NCI-H69 (cell line): Measurements from ENCODE around the gene KIAA0930.

ENCODE experiments used
- DNase-seq: peaks from one replicate; lab custom pipeline; 2025; lab: John Stamatoyannopoulos, UW

The KIAA0930 gene

DNA sequence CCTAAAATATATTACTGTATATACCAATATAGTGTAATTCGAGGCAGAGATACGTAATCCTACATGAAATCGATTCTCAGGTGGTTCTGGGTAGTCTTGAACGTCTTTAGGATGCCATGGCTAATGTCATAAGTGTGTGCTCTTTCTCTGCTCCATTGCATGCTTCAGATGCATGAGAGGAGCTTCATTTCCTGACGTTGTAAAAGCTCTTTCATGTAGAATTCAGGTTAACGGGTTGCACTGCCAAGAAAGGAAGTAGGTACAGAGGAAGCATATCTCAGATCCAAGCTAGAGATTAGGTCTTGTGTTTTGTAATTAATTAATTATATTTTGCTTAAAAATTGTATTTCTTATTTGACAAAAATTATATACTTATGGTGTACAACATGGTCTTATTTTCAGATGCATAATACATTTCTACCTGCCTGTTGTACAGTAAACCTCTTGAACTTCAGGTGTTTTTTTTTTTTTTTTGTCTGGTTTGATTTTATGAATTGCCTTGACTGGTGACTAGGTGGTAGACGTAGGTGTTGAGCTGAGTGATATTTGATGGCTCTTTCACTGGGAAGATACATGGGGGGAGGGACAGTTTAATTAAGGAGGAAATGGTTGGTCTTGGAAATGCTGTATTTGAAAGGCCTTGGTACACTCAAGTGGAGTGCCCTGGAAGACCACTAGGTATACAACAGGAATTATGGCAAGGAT is 67.7 kb downstream of the KIAA0930 start:
- DNase-seq, result no peak

DNA sequence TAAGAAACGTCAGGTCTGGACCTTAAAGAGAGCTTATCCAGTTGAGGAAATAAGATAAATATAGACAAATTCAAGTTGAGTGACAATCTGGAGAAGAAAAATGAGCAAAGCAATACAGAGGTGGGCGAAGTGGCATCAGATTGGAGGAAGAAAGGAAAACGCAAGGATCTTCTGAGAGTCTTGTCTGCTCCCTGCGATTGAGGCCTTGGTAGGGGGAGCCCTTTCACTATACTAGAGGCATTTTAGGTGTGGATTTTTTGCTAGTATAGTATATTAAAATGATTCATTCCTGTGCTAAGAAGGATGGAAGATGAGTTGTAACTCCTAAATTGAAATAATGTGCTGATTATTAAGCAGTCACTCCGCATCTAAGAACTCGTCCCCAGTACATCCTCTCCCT is 68.9 kb downstream of the KIAA0930 start:
- DNase-seq, result no peak

DNA sequence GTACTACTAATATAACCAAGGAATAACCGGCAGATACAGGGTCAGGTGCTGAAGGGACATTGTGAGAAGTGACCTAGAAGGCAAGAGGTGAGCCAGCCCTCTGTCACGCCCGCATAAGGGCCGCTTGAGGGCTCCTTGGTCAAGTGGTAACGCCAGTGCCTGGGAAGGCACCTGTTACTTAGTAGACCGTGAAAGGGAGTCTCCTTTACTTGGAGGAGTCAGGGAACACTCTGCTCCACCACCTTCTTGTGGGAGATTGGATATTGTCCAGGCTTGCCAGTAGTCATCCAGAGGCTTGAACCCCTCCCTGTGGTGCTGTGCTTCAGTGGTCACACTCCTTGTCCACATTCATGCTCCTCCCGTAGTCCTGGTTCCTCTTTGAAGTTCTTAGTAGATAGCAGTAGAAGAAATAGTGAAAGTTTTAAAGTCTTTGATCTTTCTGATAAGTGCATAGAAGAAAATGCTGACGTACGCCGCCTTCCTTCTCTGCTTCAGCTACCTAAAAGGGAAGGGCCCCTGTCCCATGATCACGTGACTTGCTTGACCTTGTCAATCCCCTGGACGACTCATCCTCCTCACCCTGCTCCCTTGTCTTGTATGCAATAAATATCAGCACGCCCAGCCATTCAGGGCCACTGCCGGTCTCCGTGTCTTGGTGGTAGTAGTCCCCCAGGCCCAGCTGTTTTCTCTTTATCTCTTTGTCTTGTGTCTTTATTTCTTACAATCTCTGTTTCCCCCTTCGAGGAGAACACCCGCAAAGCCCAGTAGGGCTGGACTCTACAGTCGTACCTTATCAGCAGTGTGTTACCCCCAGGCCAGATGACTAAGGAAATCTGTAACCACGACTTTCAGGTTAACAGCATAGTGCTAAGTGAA is 70.9 kb downstream of the KIAA0930 start:
- no peak for DNase-seq

DNA sequence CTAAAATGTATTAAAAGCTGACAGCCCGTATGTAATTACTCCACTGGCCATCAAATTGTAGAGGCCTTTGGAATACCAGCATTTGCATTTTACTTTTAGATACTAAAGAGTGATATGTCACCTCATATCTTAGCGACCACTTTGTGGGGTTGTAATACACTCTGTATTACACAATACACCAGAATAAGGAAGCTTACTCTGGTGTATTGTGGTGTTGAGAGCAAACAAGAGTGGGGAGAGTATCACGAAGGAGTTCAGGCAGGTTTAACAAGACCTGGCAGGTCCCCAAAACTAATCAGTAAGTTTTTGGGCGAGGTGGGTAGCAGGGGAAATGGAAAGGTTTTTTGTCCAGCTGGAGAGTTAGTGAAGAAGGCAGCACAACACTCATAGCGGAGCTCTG is 73.8 kb downstream of the KIAA0930 start:
- no peak for DNase-seq

DNA sequence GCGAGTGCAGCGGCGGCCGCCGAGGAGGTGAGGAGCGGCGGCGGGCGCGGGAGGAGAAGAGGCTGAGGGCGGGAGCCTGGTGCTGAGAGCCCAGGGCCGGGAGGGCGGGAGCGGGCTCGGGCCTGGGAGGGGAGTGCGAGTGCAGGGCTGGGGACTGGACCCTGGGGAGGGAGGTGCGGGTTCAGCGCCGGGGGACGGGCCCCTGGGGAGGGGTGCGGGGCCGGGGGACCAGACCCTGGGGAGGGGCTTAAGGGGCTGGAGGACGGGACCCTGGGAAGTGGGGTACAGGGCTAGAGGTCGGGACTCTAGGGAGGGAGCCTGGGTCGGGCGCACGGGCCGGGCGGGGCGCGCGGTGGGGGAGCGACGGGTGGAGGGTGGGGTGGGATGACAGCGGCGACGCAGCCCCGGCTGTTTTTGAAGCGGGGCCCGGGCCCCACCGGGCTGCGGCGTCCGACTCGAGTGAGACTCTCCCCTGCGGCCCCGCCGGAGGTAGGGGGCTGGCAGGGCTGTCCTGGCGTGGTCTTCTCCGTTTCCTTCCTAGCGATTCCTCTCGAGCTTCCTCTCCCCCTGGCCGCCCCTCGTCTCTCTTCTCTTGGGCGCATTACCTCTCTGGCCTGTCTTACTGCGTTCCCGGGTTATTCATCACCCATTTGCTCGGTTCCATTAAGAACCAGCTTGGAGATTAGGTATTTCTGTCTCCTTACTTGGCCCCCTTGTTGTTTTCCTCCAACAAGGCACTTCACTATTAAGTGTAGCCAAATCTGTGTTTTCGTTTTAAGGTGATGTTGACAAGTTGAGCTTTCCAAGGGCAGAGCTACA is 76.2 kb downstream of the KIAA0930 start:
- DNase-seq, result peak; percentile 74

DNA sequence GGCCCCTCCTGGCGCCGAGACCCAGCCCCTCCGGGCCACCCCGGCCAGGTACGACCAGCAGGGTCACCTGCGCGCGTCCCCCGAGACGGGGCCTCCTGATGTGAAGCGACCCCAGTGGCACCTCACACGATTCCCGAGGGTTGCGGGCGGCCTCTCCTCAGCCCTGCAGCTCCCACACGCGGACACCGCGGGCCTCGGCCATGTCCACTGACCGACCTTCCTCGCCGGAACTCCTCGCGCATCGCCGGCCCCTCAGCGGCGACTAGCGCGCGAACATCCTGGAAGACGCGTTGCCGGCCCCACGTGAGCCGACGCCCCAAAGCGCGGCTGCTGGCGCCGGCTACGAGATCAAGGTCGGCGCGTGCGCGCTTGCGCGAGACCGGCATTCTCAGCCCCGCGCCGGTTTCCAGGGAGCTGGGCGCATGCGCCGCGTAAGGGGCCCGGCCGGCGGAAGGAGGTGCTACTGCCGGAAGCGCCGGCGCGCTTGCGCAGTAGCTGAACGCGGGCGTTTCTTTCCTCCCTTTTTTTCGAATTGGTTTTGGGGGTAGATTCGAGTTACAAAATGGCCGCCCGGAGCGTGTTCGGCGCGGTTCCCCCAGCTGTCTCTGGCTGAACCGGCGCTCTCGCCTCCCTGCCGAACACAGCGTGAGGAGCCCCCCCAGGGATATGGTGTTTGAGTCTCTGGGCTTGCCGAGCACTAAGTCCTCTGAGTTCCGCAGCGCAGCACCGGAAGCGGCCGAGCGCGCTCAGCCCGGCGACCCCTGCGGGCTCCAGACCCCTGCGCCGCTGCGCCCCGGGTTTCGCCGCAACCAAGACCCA is 77.0 kb downstream of the KIAA0930 start, which contains the start of gene NUP50:
Gene NUP50 (plus strand): TSS at position 475 of the 819 bp plus-strand sequence. CDS start 4,253 bp downstream, outside the sequence.
- peak; percentile 98 for DNase-seq

DNA sequence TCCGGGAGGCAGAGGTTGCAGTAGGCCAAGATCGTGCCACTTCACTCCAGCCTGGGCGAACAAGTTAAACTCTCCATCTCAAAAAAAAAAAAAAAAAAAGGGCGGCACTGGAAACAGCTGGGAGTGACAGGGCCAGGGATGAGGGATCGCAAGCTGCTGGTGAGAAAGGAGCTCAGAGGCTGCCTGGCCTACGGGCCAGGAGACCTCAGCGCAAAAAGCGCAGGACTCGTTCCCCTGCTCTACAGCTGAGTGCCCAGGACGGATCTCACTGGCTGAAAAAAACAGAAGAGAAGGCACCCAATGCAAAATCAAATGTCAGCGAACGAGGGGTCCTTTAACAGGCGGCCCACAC is 77.6 kb downstream of the KIAA0930 start:
- peak; percentile 63 for DNase-seq

DNA sequence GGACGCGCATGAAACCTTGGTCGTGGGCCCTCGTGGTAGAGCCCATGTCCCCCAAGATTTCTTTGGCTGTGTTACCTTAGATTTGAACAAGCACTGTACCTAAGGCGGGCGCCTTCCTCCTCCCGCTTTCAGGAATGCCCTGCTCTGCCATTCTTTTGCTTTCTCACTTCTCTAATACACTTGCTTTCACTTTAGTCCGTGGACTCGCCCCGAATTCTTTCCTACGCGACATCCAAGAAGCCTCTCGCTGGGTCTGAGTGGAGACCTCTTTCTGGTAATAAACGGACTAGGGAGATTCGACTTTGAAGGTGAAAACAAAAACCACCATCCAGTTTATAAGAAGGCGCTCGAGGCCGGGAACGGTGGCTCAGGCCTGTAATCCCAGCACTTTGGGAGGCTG is 78.2 kb downstream of the KIAA0930 start:
- no peak for DNase-seq

DNA sequence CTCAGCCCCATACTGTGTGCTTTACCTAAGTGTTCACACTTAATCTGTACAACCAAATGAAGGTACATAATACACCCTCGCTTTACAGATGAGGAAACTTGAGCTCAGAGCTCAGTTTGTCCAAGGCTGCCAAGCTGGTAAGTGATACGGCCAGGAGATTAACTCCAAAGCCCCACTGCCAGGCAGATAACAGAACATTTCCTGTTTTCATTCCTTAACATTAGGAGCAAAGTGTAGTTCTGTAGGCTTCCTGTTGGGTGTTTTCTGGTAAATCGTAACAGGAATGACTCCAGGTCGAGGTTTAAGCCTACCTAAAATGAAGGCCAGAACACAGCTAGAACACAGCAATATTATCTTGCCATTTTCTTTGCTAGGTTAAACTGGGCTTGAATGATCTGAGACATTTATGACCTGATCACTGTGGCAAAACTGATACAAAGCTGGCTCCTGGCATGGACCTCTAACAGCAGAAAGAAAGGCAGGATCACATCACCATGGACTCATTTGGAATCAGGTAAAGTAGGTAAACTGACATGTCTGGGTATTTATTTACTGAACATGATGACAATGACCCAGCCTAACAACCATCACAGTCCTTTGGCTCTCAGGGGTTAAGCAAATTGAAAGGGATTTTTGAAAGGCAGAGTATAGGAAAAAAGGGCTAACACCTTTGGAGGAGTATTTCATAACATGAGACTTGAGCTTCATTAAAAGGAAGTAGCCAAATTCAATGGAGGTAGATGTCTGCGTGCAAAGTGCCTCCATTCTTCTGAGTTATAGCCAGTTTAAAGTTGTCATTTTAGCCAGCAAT is 80.8 kb downstream of the KIAA0930 start:
- no peak for DNase-seq

DNA sequence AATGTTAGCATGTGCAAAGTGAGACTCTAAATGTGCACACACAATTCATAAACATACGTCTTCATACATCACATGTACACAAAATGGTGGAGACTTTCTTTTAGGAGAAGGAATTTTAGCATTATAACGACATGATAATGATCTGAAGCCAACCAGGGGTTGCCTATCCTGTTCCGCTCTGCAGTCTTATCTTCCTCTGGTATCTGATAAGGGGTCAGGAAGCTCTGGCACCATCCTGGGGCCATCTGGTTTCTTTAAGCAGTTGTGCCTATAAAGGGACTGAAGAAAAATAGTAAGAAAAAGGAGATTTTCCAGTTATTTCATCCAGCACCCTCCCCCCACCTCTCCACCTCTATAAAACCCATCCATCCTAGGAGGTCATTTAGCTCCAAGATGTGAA is 82.8 kb downstream of the KIAA0930 start:
- no peak for DNase-seq

DNA sequence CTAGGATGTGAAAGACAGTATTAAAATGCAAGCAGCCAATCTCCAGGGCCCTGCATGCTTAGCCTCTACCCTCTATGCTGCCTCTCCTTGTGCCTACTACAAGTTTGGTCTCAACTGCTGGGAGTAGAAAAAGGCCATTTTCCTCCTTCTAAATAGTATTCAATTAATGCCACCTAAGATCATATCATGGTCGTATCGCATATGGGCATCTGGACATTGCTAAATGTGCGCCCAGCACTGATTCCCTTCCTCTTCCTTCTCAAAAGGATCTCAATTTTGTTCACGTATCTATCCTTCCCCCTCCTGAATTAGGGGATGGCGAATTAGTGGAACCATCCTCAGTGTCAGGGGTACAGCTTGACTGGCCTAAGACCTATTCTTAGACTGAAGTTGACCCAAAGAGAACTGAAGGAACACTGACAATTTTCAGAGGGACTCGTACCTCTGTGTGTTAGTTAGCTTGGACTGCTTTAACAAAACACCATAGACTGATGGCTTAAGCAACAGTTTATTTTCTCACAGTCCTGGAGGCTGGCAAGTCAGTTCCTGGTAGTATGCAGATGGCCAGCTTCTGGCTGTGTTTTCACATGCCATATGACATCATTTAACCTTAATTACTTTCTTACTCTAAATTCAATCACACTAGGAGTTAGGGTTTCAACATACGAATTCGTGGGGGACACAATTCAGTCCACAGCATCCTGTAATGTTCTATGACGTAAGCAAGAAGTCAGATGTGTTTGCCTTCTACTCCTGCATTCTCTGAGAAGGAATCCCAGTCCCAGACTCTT is 85.4 kb downstream of the KIAA0930 start:
- no peak for DNase-seq

DNA sequence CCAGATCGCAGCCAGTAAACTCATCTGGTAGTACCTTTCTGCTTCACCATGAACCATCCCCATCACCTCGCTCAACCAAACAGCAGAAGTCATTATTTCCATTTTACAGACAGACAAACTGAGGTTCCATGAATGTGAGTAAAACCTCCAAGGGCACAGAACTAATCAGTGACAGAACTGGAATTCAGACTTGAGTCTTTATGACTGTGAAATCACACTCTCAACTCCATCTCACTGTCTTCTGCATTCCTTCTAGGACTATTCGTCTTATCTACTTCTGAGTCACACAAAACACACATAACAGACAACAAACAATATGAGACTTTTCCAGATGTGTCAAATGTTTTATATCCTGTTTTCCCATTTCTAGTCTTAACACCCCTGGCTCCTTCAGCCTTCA is 86.3 kb downstream of the KIAA0930 start:
- DNase-seq, result no peak

DNA sequence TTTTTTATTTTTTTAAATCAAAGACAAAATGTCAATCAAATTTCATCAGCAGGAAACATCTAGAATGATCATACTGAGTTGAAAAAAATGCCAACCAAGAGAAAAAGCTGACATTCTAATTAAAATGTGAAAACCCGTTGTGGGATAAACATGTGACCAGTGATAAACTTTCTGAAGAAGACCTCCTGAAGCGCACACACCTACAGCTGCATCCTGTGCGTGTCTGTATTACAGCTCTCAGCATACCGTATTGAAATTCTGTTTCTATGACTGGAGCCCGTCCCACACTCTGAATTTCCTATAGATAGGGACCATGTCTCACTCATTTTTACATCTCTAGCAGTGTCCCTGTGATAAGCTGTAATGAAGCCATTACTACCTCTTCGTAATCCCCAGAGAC is 89.2 kb downstream of the KIAA0930 start:
- no peak for DNase-seq

DNA sequence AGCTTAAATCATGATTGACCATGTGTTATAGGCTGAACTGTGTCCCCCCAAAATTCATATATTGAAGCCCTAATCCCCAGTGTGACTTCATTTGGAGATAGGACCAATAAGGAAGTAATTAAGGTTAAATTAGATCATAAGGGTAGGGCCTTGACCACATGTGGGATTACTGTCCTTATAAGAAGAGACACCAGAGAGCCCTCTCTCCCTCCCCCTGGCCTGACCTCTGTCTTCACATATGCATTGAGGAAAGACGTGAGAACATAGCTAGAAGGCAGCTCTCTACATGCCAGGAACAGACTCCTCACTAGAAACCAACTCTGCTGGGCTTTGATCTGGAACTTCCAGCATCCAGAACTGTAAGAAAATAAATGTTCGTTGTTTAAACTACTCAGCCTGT is 90.6 kb downstream of the KIAA0930 start:
- no peak for DNase-seq

DNA sequence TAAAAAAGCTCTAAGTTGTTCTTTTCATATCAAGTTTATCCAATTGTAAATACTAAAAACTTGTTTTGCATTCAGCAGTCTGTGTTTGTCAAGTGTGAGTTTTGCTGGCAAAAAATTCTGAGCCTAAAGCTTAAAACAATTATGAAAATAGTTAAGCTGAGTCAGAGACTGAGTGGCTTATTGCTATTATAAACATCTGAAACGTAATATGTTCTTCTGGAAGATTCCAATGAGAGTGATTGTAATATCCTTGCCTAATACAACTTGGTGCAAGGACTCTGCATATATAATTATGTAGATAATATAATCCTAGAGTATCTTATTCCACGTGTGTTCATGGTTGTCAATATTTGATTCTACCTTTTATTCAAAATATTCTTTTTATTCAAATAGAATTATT is 91.0 kb downstream of the KIAA0930 start:
- no peak for DNase-seq

DNA sequence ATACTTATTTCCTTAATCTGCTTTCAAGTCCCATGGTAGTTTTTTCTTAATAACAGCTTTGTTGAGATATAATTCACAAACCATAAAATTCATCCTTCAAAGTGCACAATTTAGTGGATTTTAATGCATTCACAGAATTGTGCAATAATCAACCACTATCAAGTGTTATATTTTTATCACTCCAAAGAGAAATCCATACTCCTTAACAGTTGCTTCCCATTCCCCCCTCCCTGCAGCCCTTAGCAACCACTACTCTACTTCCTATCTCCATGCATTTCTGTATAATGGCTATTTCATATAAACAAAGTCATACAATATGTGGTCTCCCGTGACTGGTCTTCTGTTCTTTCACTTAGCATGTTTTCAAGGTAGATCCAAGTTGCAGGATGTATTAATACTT is 95.8 kb downstream of the KIAA0930 start:
- DNase-seq, result no peak

DNA sequence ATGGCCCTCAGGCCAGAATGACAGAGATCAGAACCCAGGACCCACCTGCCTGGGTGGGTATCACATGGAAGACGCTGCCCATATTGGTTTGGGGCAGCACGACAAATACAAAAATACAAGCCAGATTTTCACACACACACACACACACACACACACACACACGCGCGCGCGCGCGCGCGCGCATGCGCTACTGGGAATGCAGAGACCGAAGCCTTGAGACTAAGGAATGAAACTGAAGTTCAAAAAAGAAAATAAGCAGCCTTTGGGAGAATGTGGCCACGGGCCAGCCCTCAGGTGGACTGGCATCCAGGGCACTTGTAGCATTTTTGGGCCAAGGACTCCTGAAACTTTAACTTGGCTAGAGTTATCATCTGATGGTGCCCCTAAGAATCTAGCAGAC is 98.3 kb downstream of the KIAA0930 start:
- DNase-seq, result no peak
